ENCODE measurements around the gene ZDHHC18.

GRCh38 chr1:26786437-26787380 is 39.8 kb upstream of the ZDHHC18 start:
- peak; percentile 44; the same call in 1 of the 2 replicates for TF ChIP-seq POLR2A (IDR thresholded peaks at IDR 0.05; ENCODE audit: low read depth, low read length)
- peak; percentile 42; the same call in 1 of the 2 replicates for TF ChIP-seq POLR2AphosphoS5 (IDR thresholded peaks at IDR 0.05; ENCODE audit: low read depth, low read length)
- no peak for TF ChIP-seq TAF1 (IDR thresholded peaks at IDR 0.05; ENCODE audit: borderline replicate concordance, low read depth, low read length)
